Fibroblast of lung (primary cell): ENCODE measurements around the gene MFN1.

Experiments
- EZH2 ChIP-seq: IDR thresholded peaks from 2 replicates; pipeline ENCODE4 v1.5.1; 2012; ENCODE audit warnings: low read length, control low read depth, mild to moderate bottlenecking; ENCODE audit errors: missing control alignments
- TF ChIP-seq, protein P1 (sequence below), 2 donors: IDR thresholded peaks in 1 of 2; conservative IDR thresholded peaks in 1 of 2; 1 replicate in 1 of 2; 2 replicates in 1 of 2; pipeline ENCODE4 v1.5.1; 2011 to 2012; ENCODE audit warnings: low read length in 2 of 2, control low read depth in 1 of 2, inconsistent platforms in 1 of 2, low read depth in 1 of 2, mild to moderate bottlenecking in 1 of 2

GRCh38 chr3:179416681-179417080 lies 69.2 kb downstream of the MFN1 start:
- TF ChIP-seq, protein P1, sequence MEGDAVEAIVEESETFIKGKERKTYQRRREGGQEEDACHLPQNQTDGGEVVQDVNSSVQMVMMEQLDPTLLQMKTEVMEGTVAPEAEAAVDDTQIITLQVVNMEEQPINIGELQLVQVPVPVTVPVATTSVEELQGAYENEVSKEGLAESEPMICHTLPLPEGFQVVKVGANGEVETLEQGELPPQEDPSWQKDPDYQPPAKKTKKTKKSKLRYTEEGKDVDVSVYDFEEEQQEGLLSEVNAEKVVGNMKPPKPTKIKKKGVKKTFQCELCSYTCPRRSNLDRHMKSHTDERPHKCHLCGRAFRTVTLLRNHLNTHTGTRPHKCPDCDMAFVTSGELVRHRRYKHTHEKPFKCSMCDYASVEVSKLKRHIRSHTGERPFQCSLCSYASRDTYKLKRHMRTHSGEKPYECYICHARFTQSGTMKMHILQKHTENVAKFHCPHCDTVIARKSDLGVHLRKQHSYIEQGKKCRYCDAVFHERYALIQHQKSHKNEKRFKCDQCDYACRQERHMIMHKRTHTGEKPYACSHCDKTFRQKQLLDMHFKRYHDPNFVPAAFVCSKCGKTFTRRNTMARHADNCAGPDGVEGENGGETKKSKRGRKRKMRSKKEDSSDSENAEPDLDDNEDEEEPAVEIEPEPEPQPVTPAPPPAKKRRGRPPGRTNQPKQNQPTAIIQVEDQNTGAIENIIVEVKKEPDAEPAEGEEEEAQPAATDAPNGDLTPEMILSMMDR (conservative IDR thresholded peaks at IDR 0.05 in 1 of 2, IDR thresholded peaks at IDR 0.05 in 1 of 2; ENCODE audit: low read depth in 1 of 2, low read length in 2 of 2) = no peak
- no peak for TF ChIP-seq EZH2
